Endothelial cell of umbilical vein (primary cell): ENCODE measurements around the gene SHROOM4.

ENCODE experiments used
- CTCF ChIP-seq, 2 donors: IDR thresholded peaks; 1 replicate in 1 of 2; 2 replicates in 1 of 2; pipeline ENCODE4 v1.5.1; 2011; ENCODE audit warnings: low read length in 2 of 2, mild to moderate bottlenecking in 2 of 2, moderate library complexity in 2 of 2, control low read depth in 1 of 2, inconsistent platforms in 1 of 2, low read depth in 1 of 2; ENCODE audit not compliant: insufficient read depth in 1 of 2; ENCODE audit errors: extremely low read depth in 1 of 2
- EZH2 ChIP-seq: IDR thresholded peaks from 2 replicates; pipeline ENCODE4 v1.6.1; 2012; ENCODE audit warnings: borderline replicate concordance, low read depth, mild to moderate bottlenecking, moderate library complexity, low read length, inconsistent platforms; ENCODE audit not compliant: severe bottlenecking
- MAX ChIP-seq: IDR thresholded peaks from 2 replicates; pipeline ENCODE4 v1.6.1; 2011; ENCODE audit not compliant: insufficient read depth, insufficient read length
- POLR2A ChIP-seq: IDR thresholded peaks from 2 replicates; pipeline ENCODE4 v1.6.1; 2012; ENCODE audit warnings: low read depth, mild to moderate bottlenecking, control low read depth, low read length
- POLR2AphosphoS5 ChIP-seq: IDR thresholded peaks from 2 replicates; pipeline ENCODE4 v1.6.1; 2012; ENCODE audit warnings: low read depth, mild to moderate bottlenecking, control low read depth, low read length, moderate library complexity; ENCODE audit not compliant: insufficient read depth

- TF ChIP-seq CTCF (IDR thresholded peaks at IDR 0.05; ENCODE audit: extremely low read depth in 1 of 2, insufficient read depth in 1 of 2, low read depth in 1 of 2, low read length in 2 of 2), result no peak
- no peak for TF ChIP-seq EZH2
- TF ChIP-seq MAX, result no peak
- TF ChIP-seq POLR2A, result no peak
- TF ChIP-seq POLR2AphosphoS5, result no peak
These were observed 44.6 kb upstream of the SHROOM4 start for GRCh38 chrX:50858548-50858947.
